Calu3 (cell line): ENCODE data around the gene SAMD4A. TPM values are rescaled to one million over a fixed set of nuclear protein-coding genes. Genes with fewer than 3 reads are reported as not detected.

Experiments
- BruUV-seq: library from RNA; stranded (reverse); fragments of 400-500 nt; replicated peaks from 2 replicates; lab custom pipeline; 2021; lab: Mats Ljungman, UMichigan
- CTCF ChIA-PET: fragments of 300-600 bp; sonication (Branson Sonifier 250); formaldehyde crosslinking; loops from one replicate; lab custom pipeline; 2022; ENCODE audit warnings: antibody characterized with exemption; lab: Charles Lee
- DNase-seq: peaks from one replicate; pipeline ENCODE4 v3.0.0; 2022
- H3K27ac Mint-ChIP-seq: one replicate; pipeline ENCODE4 v1.8.0; 2022; ENCODE audit warnings: mixed read lengths; ENCODE audit not compliant: unreplicated experiment
- H3K27me3 Mint-ChIP-seq: one replicate; pipeline ENCODE4 v1.8.0; 2022; ENCODE audit warnings: mixed read lengths; ENCODE audit not compliant: unreplicated experiment
- H3K36me3 Mint-ChIP-seq: one replicate; pipeline ENCODE4 v1.8.0; 2022; ENCODE audit warnings: mild to moderate bottlenecking, moderate library complexity, mixed read lengths; ENCODE audit not compliant: insufficient read depth, unreplicated experiment
- H3K4me1 Mint-ChIP-seq: one replicate; pipeline ENCODE4 v1.8.0; 2022; ENCODE audit warnings: mild to moderate bottlenecking, low read depth, mixed read lengths; ENCODE audit not compliant: unreplicated experiment
- H3K4me3 Mint-ChIP-seq: one replicate; pipeline ENCODE4 v1.8.0; 2022; ENCODE audit warnings: mild to moderate bottlenecking, low read depth, moderate library complexity, mixed read lengths; ENCODE audit not compliant: unreplicated experiment
- H3K9me3 Mint-ChIP-seq: one replicate; pipeline ENCODE4 v1.8.0; 2022; ENCODE audit warnings: low read depth, mixed read lengths; ENCODE audit not compliant: unreplicated experiment
- CTCF ChIP-seq: fragments of 200-600 bp; IDR thresholded peaks from one replicate; pipeline ENCODE4 v1.8.0; 2022; ENCODE audit warnings: antibody characterized with exemption; ENCODE audit not compliant: unreplicated experiment
- intact Hi-C: fragments of 100-400 bp; cut with micrococcal nuclease; formaldehyde crosslinking; loops from one replicate; pipeline ENCODE4 v1.10.0; 2022; ENCODE audit not compliant: unreplicated experiment
- total RNA-seq: library from RNA; stranded (reverse); gene quantifications from 2 replicates; pipeline ENCODE4 v1.2.3, GENCODE V29; 2022

Gene SAMD4A
- total RNA-seq, 1 experiment from 2014 or later = 14.4 TPM

- no peaks in the 10 kb centered on the region for H3K9me3 Mint-ChIP-seq
- DNase-seq = no peak
- no peak overlapping the region for H3K4me3 Mint-ChIP-seq
- H3K4me1 Mint-ChIP-seq = no peaks in the 10 kb centered on the region
- no peak for TF ChIP-seq CTCF
- no peaks in the 10 kb centered on the region for H3K36me3 Mint-ChIP-seq
- CTCF ChIA-PET = no interaction called here
- BruUV-seq = no TSS peak
- no peaks in the 10 kb centered on the region for H3K27me3 Mint-ChIP-seq
- no peak overlapping the region for H3K27ac Mint-ChIP-seq
- intact Hi-C loops = no loop called here
Observed at GRCh38 chr14:54759982-54760585, 193.2 kb downstream of the SAMD4A start.

GRCh38 chr14:54760866-54761575, 194.1 kb downstream of the SAMD4A start:
- TF ChIP-seq CTCF = no peak
- no peaks in the 10 kb centered on the region for H3K4me1 Mint-ChIP-seq
- intact Hi-C loops = no loop called here
- H3K27ac Mint-ChIP-seq = no peak overlapping the region
- no peaks in the 10 kb centered on the region for H3K27me3 Mint-ChIP-seq
- no TSS peak for BruUV-seq
- CTCF ChIA-PET = no interaction called here
- H3K36me3 Mint-ChIP-seq = no peaks in the 10 kb centered on the region
- no peak overlapping the region for H3K4me3 Mint-ChIP-seq
- H3K9me3 Mint-ChIP-seq = no peaks in the 10 kb centered on the region
- DNase-seq = no peak

GRCh38 chr14:54761835-54762234, 194.9 kb downstream of the SAMD4A start:
- Mint-ChIP-seq H3K9me3 (no peaks in the 10 kb centered on the region), H3K4me3 (no peak overlapping the region), H3K4me1 (no peaks in the 10 kb centered on the region), H3K36me3 (no peaks in the 10 kb centered on the region), H3K27ac (no peak overlapping the region), H3K27me3 (no peaks in the 10 kb centered on the region)
- no TSS peak for BruUV-seq
- no peak for DNase-seq
- intact Hi-C loops = no loop called here
- CTCF ChIA-PET = no interaction called here
- TF ChIP-seq CTCF = no peak

GRCh38 chr14:54762296-54762695, 195.4 kb downstream of the SAMD4A start:
- no peak for DNase-seq
- H3K27me3 Mint-ChIP-seq = no peaks in the 10 kb centered on the region
- intact Hi-C loops = no loop called here
- BruUV-seq = no TSS peak
- no peaks in the 10 kb centered on the region for H3K4me1 Mint-ChIP-seq
- H3K4me3 Mint-ChIP-seq = no peak overlapping the region
- no peaks in the 10 kb centered on the region for H3K36me3 Mint-ChIP-seq
- no peaks in the 10 kb centered on the region for H3K9me3 Mint-ChIP-seq
- CTCF ChIA-PET = interaction anchor here (0.6 kb wide), 1 partner anchor 79 kb away, joined by 6 read pairs; no protein-coding TSS in a partner anchor
- no peak for TF ChIP-seq CTCF
- no peak overlapping the region for H3K27ac Mint-ChIP-seq
